ENCODE results near the gene ATP13A2. TPM values are rescaled to one million over a fixed set of nuclear protein-coding genes. Genes with fewer than 3 reads are reported as not detected.
"Not testable (repeated sequence)": the region's sequence is repeated elsewhere in the genome, so short reads cannot be mapped to it uniquely, and the experiment has no call there.

ATP13A2 gene
- total and polyA plus RNA-seq, 2 donors: 13.9 to 23.6 TPM

GRCh38 chr1:16964169-16964568 lies 47.6 kb downstream of the ATP13A2 start:
- not testable (repeated sequence) for H3K4me1 ChIP-seq (ENCODE audit: insufficient read depth); DNase-seq (ENCODE audit: extremely low spot score); H3K4me3 ChIP-seq (ENCODE audit: low read depth, low read length); H3K36me3 ChIP-seq (ENCODE audit: insufficient read depth); H3K27ac ChIP-seq (ENCODE audit: low read depth)
- 97% methylated on average over 4 of the region's 4 CpGs for WGBS

DNA sequence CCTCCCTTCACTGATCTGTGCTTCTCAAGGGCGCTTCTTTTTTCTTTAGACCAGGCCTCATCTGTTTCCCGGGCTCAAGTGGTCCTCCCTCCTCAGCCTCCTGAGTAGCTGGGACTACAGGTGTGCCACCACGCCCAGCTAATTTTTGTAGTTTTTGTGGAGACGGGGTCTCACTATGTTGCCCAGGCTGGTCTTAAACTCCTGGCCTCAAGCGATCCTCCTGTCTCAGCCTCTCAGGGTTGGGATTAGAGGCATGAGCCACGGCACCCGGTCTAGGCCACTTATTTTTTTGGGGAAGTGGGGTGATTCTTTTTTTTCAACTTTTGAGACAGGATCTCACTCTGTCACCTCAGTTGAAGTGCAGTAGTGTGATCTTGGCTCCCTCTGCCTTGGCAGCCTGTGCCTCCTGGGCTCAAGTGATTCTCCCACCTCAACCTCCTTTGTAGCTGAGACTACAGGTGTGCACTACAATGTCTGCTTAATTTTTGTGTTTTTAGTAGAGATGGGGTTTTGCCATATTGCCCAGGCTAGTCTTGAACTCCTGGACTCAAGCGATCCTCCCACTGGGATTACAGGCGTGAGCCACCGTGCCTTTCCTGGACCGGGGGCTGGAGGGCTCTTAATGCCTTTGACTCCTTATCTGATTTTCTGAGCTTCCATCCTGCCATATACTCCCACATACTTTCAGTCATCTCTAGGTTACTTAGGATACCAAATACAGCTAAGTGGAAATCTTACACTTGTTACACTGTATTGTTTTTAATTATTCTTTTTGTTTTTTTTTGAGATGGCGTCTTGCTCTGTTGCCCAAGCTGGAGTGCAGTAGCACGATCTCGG lies 50.2 kb downstream of the ATP13A2 start:
- no peak for DNase-seq (ENCODE audit: extremely low spot score)
- no peaks in the 10 kb centered on the region for H3K4me1 ChIP-seq (ENCODE audit: insufficient read depth)
- 85% methylated on average over 14 of the region's 14 CpGs for WGBS
- no peak overlapping the region for H3K4me3 ChIP-seq (ENCODE audit: low read depth, low read length)
- no peaks in the 10 kb centered on the region for H3K36me3 ChIP-seq (ENCODE audit: insufficient read depth)
- H3K27ac ChIP-seq (ENCODE audit: low read depth): no peak overlapping the region

GRCh38 chr1:16960560-16961296 lies 51.0 kb downstream of the ATP13A2 start:
- H3K4me1 ChIP-seq (ENCODE audit: insufficient read depth): no peaks in the 10 kb centered on the region
- no peaks in the 10 kb centered on the region for H3K36me3 ChIP-seq (ENCODE audit: insufficient read depth)
- 6% methylated on average over 55 of the region's 57 CpGs for WGBS
- no peak overlapping the region for H3K27ac ChIP-seq (ENCODE audit: low read depth)
- peak overlapping the region; percentile 57 for H3K4me3 ChIP-seq (ENCODE audit: low read depth, low read length)
- no peak for DNase-seq (ENCODE audit: extremely low spot score)

GRCh38 chr1:16958475-16958874 lies 53.3 kb downstream of the ATP13A2 start:
- Histone ChIP-seq H3K36me3 (ENCODE audit: insufficient read depth) (no peaks in the 10 kb centered on the region), H3K27ac (ENCODE audit: low read depth) (no peak overlapping the region), H3K4me3 (ENCODE audit: low read depth, low read length) (no peak overlapping the region), H3K4me1 (ENCODE audit: insufficient read depth) (no peaks in the 10 kb centered on the region)
- no peak for DNase-seq (ENCODE audit: extremely low spot score)
- WGBS: 97% methylated on average over 12 of the region's 12 CpGs

- no peak for DNase-seq (ENCODE audit: extremely low spot score)
- Histone ChIP-seq H3K27ac (ENCODE audit: low read depth) (no peak overlapping the region), H3K4me3 (ENCODE audit: low read depth, low read length) (no peak overlapping the region), H3K4me1 (ENCODE audit: insufficient read depth) (no peaks in the 10 kb centered on the region), H3K36me3 (ENCODE audit: insufficient read depth) (no peaks in the 10 kb centered on the region)
- 88% methylated on average over 8 of the region's 8 CpGs for WGBS
These were observed 54.0 kb downstream of the ATP13A2 start for GRCh38 chr1:16957731-16958130.

DNA sequence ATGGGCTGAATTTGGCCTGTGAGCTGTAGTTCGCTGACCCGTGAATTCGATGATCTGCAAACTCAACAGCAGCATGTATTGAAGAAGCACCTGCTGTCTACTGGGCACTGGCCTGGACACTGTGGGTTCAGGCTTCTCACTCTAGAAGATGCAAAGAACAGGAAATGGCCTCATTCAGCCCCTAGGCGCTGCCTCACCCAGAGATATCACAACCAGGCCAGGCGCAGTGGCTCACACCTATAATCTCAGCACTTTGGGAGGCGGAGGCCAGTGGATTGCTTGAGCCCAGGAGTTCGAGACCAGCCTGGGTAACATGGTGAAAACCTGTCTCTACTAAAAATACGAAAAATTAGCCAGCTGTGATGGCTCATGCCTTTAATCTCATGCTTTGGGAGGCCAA lies 55.0 kb downstream of the ATP13A2 start:
- H3K4me1 ChIP-seq (ENCODE audit: insufficient read depth): no peaks in the 10 kb centered on the region
- no peak for DNase-seq (ENCODE audit: extremely low spot score)
- H3K4me3 ChIP-seq (ENCODE audit: low read depth, low read length): no peak overlapping the region
- H3K36me3 ChIP-seq (ENCODE audit: insufficient read depth): no peaks in the 10 kb centered on the region
- 94% methylated on average over 8 of the region's 8 CpGs for WGBS
- no peak overlapping the region for H3K27ac ChIP-seq (ENCODE audit: low read depth)

DNA sequence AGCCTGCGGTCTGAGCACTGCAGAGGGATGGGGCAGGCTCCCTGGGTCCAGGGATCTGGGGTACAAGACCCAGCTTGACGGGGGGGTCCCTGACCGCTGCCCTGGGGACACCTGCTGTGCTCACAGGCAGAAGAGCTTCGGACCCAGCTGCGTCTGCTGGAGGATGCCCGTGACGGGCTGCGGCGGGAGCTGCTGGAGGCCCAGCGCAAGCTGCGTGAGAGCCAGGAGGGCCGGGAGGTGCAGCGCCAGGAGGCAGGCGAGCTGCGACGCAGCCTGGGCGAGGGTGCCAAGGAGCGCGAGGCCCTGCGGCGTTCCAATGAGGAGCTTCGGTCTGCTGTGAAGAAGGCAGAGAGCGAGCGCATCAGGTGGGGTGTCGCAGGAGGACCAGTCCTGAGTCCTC lies 56.5 kb downstream of the ATP13A2 start:
- DNase-seq (ENCODE audit: extremely low spot score): no peak
- Histone ChIP-seq H3K27ac (ENCODE audit: low read depth) (no peak overlapping the region), H3K4me3 (ENCODE audit: low read depth, low read length) (no peak overlapping the region), H3K4me1 (ENCODE audit: insufficient read depth) (no peaks in the 10 kb centered on the region), H3K36me3 (ENCODE audit: insufficient read depth) (no peaks in the 10 kb centered on the region)
- WGBS: 96% methylated on average over 25 of the region's 25 CpGs

GRCh38 chr1:16954579-16954978 lies 57.1 kb downstream of the ATP13A2 start:
- Histone ChIP-seq H3K4me3 (ENCODE audit: low read depth, low read length) (no peak overlapping the region), H3K4me1 (ENCODE audit: insufficient read depth) (no peaks in the 10 kb centered on the region), H3K27ac (ENCODE audit: low read depth) (no peak overlapping the region), H3K36me3 (ENCODE audit: insufficient read depth) (no peaks in the 10 kb centered on the region)
- DNase-seq (ENCODE audit: extremely low spot score): no peak
- WGBS: 94% methylated on average over 18 of the region's 18 CpGs

- DNase-seq (ENCODE audit: extremely low spot score); H3K27ac ChIP-seq (ENCODE audit: low read depth); H3K4me1 ChIP-seq (ENCODE audit: insufficient read depth); H3K36me3 ChIP-seq (ENCODE audit: insufficient read depth); H3K4me3 ChIP-seq (ENCODE audit: low read depth, low read length): not testable (repeated sequence)
- 98% methylated on average over 4 of the region's 4 CpGs for WGBS
These were observed 59.4 kb downstream of the ATP13A2 start for GRCh38 chr1:16952376-16952775.

DNA sequence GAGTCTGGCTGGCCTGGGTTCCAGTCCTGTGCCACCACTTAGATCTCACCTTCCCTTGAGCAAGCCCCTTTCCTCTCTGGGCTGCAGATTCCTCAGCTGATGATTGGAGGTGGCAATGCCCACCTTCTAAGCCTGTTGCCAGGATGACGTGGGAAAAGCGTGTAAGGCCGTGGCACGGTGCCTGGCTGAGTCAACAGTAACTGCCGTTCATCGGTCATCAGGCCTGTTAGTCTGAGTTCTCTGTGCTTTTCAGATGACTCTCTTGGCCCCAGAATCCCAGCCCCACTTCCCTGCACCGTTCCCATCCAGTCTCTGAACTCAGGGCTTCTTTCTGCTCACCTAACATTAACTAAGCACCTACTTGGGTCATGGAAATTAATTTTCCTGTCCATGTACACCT lies 62.7 kb downstream of the ATP13A2 start:
- WGBS: 67% methylated on average over 7 of the region's 7 CpGs
- not testable (repeated sequence) for H3K36me3 ChIP-seq (ENCODE audit: insufficient read depth); H3K27ac ChIP-seq (ENCODE audit: low read depth); DNase-seq (ENCODE audit: extremely low spot score); H3K4me3 ChIP-seq (ENCODE audit: low read depth, low read length); H3K4me1 ChIP-seq (ENCODE audit: insufficient read depth)

DNA sequence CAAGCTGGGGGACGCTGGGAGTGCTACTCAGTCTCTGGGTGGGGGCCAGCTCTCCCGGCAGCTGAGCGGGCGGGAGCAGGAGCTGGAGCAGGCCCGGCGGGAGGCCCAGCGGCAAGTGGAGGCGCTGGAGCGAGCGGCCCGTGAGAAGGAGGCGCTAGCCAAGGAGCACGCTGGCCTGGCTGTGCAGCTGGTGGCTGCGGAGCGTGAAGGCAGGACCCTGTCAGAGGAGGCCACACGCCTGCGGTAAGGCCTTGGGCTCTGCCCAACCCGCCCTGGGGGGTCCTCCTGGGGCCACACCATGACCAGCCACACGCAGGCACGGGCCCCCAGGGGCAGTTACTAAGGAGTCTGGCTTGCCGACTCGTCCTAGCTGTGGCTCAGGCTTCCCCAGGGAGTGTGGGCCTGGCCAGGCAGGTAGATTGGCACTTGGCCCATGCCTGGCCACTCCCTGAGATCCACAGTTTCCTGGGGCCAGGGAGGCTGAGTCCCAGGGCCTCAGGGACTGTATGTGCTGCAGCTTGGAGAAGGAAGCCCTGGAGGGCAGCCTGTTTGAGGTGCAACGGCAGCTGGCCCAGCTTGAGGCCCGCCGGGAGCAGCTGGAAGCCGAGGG lies 63.3 kb downstream of the ATP13A2 start:
- not testable (repeated sequence) for DNase-seq (ENCODE audit: extremely low spot score); H3K36me3 ChIP-seq (ENCODE audit: insufficient read depth); H3K4me1 ChIP-seq (ENCODE audit: insufficient read depth); H3K4me3 ChIP-seq (ENCODE audit: low read depth, low read length)
- WGBS: 83% methylated on average over 26 of the region's 26 CpGs
- peak overlapping the region; percentile 53 for H3K27ac ChIP-seq (ENCODE audit: low read depth)

- Histone ChIP-seq H3K4me3 (ENCODE audit: low read depth, low read length) (no peak overlapping the region), H3K27ac (ENCODE audit: low read depth) (no peak overlapping the region), H3K36me3 (ENCODE audit: insufficient read depth) (peaks cover 1% of the 10 kb centered on the region), H3K4me1 (ENCODE audit: insufficient read depth) (no peaks in the 10 kb centered on the region)
- no peak for DNase-seq (ENCODE audit: extremely low spot score)
- WGBS: 88% methylated on average over 19 of the region's 19 CpGs
These were observed 65.1 kb downstream of the ATP13A2 start for GRCh38 chr1:16946646-16947045.

DNA sequence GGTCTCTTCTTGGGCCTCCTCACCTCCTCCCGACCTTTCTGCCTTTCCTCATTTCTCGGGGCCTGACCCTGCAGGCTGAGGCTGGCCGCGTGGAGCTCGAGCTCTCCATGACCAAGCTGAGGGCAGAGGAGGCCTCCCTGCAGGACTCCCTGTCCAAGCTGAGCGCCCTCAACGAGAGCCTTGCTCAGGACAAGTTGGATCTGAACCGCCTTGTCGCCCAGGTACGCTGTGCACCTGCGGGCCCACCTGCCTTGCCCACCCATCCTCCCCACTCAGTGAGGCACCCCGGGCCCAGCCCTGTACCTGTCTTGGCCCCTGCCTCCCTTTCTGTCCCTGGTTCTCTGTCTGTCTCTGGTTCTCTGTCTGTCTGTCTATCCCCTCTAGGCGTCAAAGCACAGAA lies 65.5 kb downstream of the ATP13A2 start:
- not testable (repeated sequence) for H3K36me3 ChIP-seq (ENCODE audit: insufficient read depth); H3K4me1 ChIP-seq (ENCODE audit: insufficient read depth); H3K27ac ChIP-seq (ENCODE audit: low read depth); DNase-seq (ENCODE audit: extremely low spot score); H3K4me3 ChIP-seq (ENCODE audit: low read depth, low read length)
- 88% methylated on average over 13 of the region's 13 CpGs for WGBS

DNA sequence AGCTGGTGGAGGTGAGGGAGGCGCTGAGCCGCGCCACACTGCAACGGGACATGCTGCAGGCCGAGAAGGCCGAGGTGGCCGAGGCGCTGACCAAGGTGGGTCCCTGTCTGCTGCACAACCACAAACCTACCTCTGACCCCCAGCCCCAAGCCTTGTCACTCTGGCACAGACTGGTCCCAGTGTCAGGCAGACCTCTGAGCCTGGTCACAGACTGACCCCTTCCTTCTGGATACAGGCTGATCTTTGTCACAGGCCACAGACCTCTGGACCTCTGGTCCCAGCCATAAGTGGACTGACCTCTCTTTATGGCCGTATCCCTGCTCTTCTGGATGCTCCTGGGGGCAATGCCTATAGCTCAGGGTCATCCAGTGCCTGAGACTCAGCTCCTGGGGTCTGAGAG lies 66.2 kb downstream of the ATP13A2 start:
- not testable (repeated sequence) for H3K27ac ChIP-seq (ENCODE audit: low read depth); DNase-seq (ENCODE audit: extremely low spot score); H3K36me3 ChIP-seq (ENCODE audit: insufficient read depth); H3K4me3 ChIP-seq (ENCODE audit: low read depth, low read length); H3K4me1 ChIP-seq (ENCODE audit: insufficient read depth)
- WGBS: 91% methylated on average over 6 of the region's 9 CpGs

Measured in urinary bladder (tissue), 4 donors.